Measurements from ENCODE around the gene PERM1.
"Not testable (repeated sequence)": the region's sequence is repeated elsewhere in the genome, so short reads cannot be mapped to it uniquely, and the experiment has no call there.

The PERM1 gene

DNA sequence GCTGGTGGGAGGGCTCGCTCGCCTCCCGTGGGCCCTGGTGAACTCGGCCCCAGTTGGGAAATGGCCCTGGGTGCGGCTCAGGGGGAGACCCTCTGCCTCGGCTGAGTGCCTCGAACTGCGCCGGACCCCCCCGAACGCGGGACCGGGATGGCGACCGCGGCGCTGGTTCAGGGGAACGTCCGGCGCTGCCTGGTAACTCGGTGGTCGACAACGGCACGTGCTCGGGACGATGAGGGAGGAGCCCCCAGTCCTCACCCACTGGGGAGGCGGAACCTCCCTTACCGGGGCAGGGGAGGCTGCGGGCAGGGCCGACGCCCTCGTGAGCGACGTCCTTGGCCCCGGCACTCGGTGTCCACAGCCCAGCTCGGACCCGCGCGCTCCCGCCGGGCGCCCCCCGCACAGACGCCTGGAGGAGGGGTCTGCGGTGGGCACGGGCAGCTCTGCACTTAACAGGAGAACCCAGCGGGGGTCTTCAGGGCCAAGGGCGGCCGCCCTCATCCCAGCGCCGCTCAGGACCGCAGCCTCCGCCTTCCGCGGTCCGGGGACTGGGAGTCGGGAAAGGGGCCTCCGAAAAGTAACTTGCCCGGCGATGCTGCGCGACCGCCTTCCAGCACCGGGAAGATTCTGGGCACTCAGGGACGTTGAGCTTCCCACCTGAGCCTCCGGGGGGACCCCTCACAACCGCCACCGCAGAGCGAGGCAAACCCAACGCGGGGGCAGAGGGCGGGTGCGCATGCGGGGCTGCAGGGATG lies 16.3 kb upstream of the PERM1 start:
- DNase-seq (ENCODE audit: low read depth in 2 of 2), result no peak

DNA sequence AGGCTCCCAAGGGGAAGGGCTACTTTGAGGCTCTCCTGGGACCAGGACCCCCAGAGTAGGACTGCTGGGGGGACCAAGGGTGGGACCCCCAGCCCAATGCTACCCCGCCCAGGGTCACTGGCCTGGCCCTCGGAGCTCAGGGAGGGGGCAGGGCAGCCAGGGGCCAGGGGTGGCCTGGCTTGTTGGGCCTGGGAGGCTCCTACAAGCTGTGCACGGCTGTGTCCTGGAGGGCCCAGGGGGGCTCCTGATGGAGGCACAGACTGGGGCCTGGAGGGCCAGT lies 15.8 kb upstream of the PERM1 start:
- no peak for DNase-seq (ENCODE audit: low read depth in 2 of 2)

DNA sequence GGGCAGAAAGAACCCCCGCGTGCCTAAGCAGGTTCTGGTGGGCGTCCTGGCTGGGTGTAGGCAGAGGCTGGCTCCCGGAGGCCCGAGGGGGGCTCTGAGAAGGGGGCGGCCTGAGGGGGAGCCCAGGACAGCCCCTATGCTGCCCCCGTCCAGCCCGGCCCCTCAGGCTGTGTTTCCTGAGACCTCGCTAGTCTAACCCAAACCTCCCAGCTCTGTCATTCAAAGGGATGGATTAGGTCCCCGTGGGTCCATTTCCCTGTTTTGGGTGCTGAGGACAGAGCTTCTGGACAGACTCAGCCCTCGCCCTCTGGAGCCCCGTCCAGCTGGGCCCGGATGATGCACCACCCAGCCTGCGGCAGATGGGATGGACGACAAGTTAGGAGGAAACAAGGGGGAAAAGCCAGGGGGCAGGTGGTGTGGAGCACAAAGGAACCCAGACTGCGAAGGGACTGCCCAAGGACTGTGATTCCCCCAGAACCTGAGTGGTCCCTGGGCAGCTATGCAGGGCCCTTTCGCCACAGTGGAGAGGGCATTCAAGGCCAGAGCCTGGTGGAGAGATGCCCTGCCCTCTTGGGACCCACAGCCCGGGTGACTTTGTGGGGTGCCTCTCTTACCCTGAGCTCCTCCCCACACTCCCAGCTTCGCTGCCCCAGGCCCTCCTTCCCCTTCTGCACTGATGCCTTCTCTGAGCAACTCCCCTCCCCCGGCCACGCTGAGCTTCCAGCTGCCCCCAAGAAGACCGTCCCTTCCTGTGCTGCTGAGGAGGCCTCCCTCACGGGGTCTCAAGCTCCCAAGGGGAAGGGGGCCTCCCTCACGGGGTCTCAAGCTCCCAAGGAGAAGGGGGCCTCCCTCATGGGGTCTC lies 15.2 kb upstream of the PERM1 start:
- no peak for DNase-seq (ENCODE audit: low read depth in 2 of 2)

DNA sequence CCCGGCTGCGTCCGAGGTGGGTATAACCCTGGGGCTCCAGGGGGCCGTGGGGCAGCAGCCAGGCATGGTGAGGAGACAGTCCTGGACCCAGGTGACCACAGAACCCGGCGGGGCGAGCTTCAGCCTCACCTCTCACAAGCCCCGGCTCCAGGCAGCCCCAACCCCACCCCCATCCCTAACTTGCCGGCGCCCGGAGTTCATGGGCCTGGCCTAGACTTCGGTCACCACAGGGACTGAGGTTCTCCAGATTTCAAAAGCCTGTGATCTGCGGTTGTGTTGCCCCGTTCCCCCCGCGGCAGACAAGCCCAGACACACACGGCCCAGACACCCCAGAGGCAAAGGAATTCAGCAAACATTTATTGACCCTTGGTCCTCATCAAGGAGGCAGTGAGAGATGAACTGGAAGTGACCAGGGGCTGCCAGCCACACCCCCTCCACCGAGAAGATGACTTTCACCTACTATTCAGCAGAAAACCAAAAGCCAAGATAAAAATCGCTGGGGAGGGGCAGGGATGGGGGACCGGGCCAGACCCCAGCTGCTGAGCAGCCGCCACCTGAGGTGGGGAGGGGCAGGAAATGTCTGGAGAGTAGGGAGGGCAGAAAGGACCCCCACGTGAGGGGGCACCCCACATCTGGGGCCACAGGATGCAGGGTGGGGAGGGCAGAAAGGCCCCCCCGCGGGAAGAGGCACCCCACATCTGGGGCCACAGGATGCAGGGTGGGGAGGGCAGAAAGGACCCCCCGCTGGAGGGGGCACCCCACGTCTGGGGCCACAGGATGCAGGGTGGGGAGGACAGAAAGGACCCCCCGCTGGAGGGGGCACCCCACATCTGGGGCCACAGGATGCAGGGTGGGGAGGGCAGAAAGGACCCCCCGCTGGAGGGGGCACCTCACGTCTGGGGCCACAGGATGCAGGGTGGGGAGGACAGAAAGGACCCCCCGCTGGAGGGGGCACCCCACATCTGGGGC lies 14.1 kb upstream of the PERM1 start:
- no peak for DNase-seq (ENCODE audit: low read depth in 2 of 2)

DNA sequence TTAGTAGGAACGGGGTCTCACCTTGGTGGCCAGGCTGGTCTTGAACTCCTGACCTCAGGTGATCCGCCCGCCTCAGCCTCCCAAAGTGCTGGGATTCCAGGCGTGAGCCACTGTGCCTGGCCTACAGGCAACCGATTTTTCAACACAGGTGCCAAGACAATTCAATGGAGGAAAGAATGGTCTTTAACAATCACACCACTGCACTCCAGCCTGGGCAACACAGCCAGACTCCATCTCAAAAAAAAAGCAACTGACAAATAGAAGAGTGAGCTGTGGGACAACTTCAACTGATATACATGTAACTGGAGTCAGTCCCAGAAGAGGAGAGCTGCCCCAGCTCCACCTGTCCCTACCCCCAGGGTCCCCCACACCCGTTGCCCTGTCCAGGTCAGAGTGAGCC lies 12.7 kb upstream of the PERM1 start:
- not testable (repeated sequence) for DNase-seq (ENCODE audit: low read depth in 2 of 2)

DNA sequence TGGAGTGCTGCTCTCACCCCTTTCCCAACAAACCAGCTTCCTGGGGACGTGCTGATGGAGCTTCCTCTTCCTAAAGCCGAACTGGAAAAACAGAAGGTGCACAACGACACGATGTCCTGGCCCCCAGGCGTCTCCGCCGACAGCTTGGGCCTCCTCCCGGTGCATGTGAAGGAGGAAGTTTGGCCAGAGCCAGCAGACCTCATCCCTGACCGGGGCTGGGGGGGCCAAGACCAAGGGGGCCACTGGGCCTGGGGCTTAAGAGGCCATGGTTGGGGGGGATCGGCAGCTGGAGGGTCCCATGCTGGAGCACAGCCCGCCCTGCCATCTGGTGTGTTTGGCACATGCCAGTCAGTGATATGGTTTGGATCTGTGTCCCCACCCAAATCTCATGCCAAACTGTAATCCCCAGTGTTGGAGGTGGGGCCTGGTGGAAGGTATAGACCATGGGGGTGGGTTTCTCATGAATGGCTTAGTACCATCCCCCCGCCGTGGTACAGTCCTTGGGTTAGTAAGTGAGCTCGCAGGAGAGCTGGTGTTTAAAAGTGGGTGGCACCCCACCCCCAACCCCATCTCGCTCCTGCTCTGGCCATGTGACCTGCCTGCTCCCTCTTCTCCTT lies 11.6 kb upstream of the PERM1 start:
- no peak for DNase-seq (ENCODE audit: low read depth in 2 of 2)

GRCh38 chr1:992362-992761 lies 10.5 kb upstream of the PERM1 start:
- no peak for DNase-seq (ENCODE audit: low read depth in 2 of 2)

GRCh38 chr1:991895-992294 lies 10.0 kb upstream of the PERM1 start:
- DNase-seq (ENCODE audit: low read depth in 2 of 2), result no peak

GRCh38 chr1:991275-991674 lies 9.4 kb upstream of the PERM1 start:
- not testable (repeated sequence) for DNase-seq (ENCODE audit: low read depth in 2 of 2)

GRCh38 chr1:988061-988460 lies 6.2 kb upstream of the PERM1 start:
- not testable (repeated sequence) for DNase-seq (ENCODE audit: low read depth in 2 of 2)

DNA sequence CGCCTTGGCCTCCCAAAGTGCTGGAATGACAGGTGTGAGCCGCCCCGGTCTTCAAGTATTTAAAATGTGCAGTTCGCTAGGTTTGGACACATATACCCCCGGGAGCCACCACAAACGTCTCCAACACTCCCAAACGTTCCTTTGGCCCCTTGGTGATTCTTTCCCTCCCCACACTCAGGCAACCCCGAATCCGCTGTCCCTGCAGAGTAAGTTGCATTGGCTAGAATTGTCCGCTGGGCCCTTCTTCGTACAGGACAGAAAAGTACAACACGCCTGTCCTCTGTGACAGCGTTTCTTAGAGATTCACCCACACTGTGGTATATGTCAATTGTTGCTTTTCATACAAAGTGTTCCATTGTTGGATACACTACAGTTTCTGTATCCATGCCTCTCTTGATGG lies 3.2 kb upstream of the PERM1 start:
- no peak for DNase-seq (ENCODE audit: low read depth in 2 of 2)

GRCh38 chr1:984476-984814 lies 2.6 kb upstream of the PERM1 start:
- DNase-seq (ENCODE audit: low read depth in 2 of 2), result no peak

DNA sequence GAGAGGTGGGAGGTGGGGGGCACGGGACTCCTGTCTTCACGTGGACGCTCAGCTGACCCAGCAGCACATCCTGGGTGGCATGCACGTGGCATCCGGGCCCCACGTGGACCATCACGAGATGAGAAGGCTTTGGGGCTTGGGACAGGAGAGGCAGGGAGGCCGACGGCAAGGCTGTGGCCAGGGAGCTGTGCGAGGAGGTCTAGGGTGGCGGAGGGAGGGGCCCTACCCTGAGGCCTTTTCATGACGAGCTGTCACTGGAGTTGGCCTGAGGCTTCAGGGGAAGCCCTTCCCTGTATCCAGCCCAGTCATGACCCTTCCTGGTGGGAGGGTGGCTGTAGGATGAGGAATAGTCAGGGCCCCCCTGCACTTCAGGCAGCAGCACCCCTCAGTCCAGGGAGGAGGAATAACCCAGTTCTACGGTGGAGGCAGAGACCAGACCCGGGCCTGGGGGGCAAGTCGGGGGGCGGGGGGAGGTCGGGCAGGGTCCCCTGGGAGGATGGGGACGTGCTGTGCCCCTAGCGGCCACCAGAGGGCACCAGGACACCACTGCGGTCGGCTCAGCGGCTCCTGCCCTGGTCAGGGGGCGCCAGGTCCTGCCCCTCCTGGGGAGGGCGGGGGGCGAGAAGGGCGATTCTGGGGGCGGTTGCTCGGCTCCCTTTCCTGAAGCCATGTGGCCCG lies 2.0 kb upstream of the PERM1 start:
- DNase-seq (ENCODE audit: low read depth in 2 of 2), result no peak

- no peak for DNase-seq (ENCODE audit: low read depth in 2 of 2)
Observed at GRCh38 chr1:982765-983436, 1.0 kb upstream of the PERM1 start.

DNA sequence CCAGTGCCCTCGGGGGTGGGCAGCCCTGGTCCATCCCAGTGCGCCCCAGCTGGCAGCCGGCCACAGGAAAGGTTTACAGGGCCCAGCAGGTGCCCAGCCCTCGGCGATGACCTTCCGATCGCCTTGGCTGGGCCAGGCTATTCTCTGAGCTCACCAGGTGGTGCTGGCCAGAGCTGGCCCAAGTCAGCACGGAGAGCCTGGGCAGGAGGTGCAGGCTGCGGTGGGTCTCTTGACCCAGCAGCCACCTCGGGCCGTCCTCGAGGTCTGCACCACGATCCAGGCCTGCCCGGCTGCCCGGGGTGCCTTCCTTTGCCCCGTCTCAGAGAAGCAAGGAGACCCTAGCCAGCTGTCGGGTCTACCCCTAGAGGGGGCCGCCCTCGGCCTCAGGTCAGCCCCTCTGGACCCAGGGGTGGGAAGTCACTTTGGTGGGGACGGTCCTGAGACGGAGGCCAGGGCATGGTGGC lies 370 bp downstream of the PERM1 start:
- no peak for DNase-seq (ENCODE audit: low read depth in 2 of 2)

- DNase-seq (ENCODE audit: low read depth in 2 of 2), result no peak
Observed at GRCh38 chr1:980602-981395, 1.1 kb downstream of the PERM1 start.

- DNase-seq (ENCODE audit: low read depth in 2 of 2), result no peak
Observed at GRCh38 chr1:980137-980571, 1.7 kb downstream of the PERM1 start.

- no peak for DNase-seq (ENCODE audit: low read depth in 2 of 2)
Observed at GRCh38 chr1:979744-980072, 2.2 kb downstream of the PERM1 start.

GRCh38 chr1:978835-979743 lies 2.8 kb downstream of the PERM1 start:
- DNase-seq (ENCODE audit: low read depth in 2 of 2), result no peak

Data from activated CD8-positive, alpha-beta memory T cell treated with anti-CD3 and anti-CD28 coated beads for 4 hours (primary cell).